NT2/D1 (cell line): Measurements from ENCODE around the gene BRINP1.

Experiments used
- DNase-seq: peaks from one replicate; pipeline ENCODE4 v3.0.0-alpha.2; 2011; ENCODE audit warnings: low read depth, low spot score
- H3K27me3 ChIP-seq: 2 replicates; pipeline ENCODE4 v1.6.0; 2011; ENCODE audit warnings: mild to moderate bottlenecking; ENCODE audit not compliant: insufficient read length, insufficient read depth
- H3K36me3 ChIP-seq: 2 replicates; pipeline ENCODE4 v1.6.1; 2011; ENCODE audit warnings: mild to moderate bottlenecking, low read length, mixed read lengths; ENCODE audit not compliant: insufficient read depth, insufficient read length
- H3K4me1 ChIP-seq: 2 replicates; pipeline ENCODE4 v1.5.1; 2011; ENCODE audit not compliant: insufficient read depth, insufficient read length
- H3K4me3 ChIP-seq: 2 replicates; pipeline ENCODE4 v1.5.1; 2011; ENCODE audit warnings: low read depth; ENCODE audit not compliant: insufficient read length
- H3K9ac ChIP-seq: 2 replicates; pipeline ENCODE4 v1.6.0; 2011; ENCODE audit warnings: low read depth; ENCODE audit not compliant: insufficient read length
- H3K9me3 ChIP-seq: 2 replicates; pipeline ENCODE4 v1.5.1; 2011; ENCODE audit warnings: mild to moderate bottlenecking, low read length; ENCODE audit not compliant: insufficient read depth
- SUZ12 ChIP-seq: IDR thresholded peaks from 2 replicates; pipeline ENCODE4 v1.6.1; 2011; ENCODE audit not compliant: insufficient read length, insufficient read depth; ENCODE audit errors: extremely low read depth
- YY1 ChIP-seq: IDR thresholded peaks from 2 replicates; pipeline ENCODE4 v1.6.1; 2011; ENCODE audit not compliant: insufficient read length, insufficient read depth
- ZNF274 ChIP-seq: IDR thresholded peaks from 2 replicates; pipeline ENCODE4 v1.6.1; 2011; ENCODE audit warnings: mild to moderate bottlenecking, low read depth, low read length

BRINP1 gene

DNA sequence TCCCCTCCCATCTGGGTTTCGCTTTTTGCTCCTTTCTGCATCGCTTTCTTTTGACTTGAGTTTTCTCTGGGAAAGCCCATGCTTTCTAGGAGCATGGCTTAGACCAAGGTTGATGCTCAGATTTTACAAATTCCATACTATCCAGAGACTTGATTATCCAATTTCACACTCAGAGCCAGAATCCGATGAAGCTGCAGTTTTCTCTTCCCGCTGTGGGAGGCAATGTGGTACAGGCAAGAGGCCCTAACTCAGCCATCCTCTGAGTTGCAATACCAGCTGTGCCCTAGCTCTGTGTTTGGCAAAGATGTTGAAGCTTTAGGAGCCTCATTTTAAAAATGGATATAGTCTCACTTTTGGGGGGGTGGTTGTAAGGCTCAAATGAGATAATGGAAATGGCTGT lies 85.1 kb downstream of the BRINP1 start:
- no peaks in the 10 kb centered on the region for H3K36me3 ChIP-seq
- no peak for DNase-seq
- H3K27me3 ChIP-seq: no peaks in the 10 kb centered on the region
- no peak overlapping the region for H3K4me3 ChIP-seq
- no peak overlapping the region for H3K9ac ChIP-seq
- no peaks in the 10 kb centered on the region for H3K9me3 ChIP-seq
- no peak for TF ChIP-seq YY1
- TF ChIP-seq ZNF274: no peak
- no peak for TF ChIP-seq SUZ12
- no peaks in the 10 kb centered on the region for H3K4me1 ChIP-seq

DNA sequence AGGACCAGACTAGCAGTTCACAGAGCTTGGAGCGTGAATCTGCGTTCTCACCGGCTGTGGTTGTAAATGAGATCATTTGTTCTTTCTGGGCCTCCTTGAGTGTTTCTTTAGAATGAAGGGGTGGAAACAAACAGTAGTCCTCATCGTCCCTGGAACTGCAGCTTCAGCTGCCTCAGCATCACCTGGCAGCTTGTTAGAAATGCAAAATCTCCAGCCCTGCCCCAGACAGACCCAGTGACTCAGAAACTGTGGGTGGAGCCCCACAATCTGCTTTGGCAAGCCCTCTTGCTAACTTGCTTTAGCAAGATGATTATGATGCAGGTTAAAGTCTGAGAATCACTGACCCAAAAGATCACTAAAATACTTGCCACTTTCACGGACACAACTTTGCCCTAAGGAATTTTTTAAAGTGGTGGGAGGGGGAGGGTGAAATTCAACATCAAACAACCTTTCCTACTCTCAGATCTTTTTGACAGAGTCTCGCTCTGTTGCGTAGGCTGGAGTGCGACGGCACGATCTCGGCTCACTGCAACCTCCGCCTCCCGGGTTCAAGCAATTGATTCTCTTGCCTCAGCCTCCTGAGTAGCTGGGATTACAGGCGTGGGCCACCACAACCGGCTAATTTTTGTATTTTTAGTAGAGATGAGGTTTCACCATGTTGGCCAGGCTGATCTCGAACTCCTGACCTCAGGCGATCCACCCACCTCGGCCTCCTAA lies 86.0 kb downstream of the BRINP1 start:
- peak overlapping the region; percentile 25 for H3K4me3 ChIP-seq
- peak overlapping the region; percentile 73 for H3K9ac ChIP-seq
- H3K9me3 ChIP-seq: no peaks in the 10 kb centered on the region
- DNase-seq: peak; percentile 82
- H3K36me3 ChIP-seq: no peaks in the 10 kb centered on the region
- TF ChIP-seq ZNF274 (no peak), YY1 (no peak), SUZ12 (no peak)
- no peaks in the 10 kb centered on the region for H3K27me3 ChIP-seq
- no peaks in the 10 kb centered on the region for H3K4me1 ChIP-seq

DNA sequence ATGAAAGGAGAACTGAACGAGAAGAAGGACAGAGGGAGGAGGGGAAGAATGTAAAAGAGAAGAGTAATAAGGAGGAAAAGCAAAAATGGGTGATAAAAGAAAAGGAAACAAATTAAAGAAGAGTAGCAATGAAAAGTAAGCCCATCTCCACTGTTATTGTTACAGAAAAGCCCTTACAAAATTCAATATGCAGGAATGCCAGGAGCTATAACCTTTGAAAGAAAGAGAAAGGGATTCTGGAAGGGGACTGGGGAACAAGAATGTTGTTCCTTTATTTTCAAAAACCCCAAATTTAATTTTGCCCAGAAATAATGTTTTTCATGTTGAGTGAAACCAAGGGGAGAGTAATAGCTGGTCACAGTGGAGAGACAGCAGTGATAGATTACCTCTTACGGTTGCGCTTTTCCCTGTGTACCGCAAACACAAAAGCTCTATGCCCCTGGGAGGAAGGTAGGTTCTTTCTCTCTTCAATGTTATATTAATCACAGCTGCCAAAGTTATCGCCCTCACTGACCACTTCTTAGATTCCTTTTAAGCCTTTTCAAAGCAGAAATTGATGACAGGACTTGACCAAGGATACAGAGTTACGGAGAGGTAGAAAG lies 86.7 kb downstream of the BRINP1 start:
- no peaks in the 10 kb centered on the region for H3K4me1 ChIP-seq
- TF ChIP-seq YY1 (no peak), ZNF274 (no peak), SUZ12 (no peak)
- H3K4me3 ChIP-seq: peak overlapping the region; percentile 25
- no peak for DNase-seq
- H3K9me3 ChIP-seq: no peaks in the 10 kb centered on the region
- peak overlapping the region; percentile 73 for H3K9ac ChIP-seq
- no peaks in the 10 kb centered on the region for H3K36me3 ChIP-seq
- no peaks in the 10 kb centered on the region for H3K27me3 ChIP-seq

DNA sequence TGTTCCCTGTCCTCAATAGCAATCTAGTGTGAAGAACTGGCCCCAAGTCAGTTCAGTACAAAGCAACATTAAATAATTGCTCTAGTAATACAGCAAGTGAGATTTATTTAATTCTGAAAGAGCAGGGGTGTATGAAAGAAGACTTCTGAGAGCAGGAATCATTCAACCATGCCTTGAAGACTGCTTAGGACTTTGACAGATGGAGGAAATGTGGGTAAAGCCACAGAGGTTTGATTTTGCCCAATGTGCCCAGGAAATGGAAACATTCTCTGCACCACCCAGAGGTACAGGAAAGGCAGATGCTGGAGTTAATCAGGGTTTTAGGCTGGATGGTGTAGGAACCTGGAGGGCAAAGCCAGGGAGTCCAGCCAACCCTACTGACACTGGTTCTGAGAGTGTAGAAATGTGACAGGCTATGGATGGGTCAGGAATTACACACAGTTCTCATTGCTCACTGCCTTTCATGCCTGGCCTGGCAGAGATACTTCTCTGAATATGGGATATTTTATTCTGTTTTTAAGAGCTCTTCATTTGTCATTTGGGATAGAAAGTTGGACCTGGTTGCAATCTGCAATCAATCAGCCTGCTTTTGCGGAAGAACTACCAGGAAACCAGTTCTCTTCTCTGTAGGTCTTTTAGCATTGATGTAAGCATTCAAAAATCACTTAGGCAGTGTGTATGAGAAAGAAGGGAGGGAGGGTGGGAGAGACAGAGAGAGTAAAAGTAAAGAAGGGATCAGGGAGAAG lies 88.3 kb downstream of the BRINP1 start:
- no peak overlapping the region for H3K4me3 ChIP-seq
- no peaks in the 10 kb centered on the region for H3K9me3 ChIP-seq
- no peak for DNase-seq
- H3K36me3 ChIP-seq: no peaks in the 10 kb centered on the region
- no peaks in the 10 kb centered on the region for H3K4me1 ChIP-seq
- TF ChIP-seq ZNF274 (no peak), YY1 (no peak), SUZ12 (no peak)
- no peak overlapping the region for H3K9ac ChIP-seq
- H3K27me3 ChIP-seq: no peaks in the 10 kb centered on the region

DNA sequence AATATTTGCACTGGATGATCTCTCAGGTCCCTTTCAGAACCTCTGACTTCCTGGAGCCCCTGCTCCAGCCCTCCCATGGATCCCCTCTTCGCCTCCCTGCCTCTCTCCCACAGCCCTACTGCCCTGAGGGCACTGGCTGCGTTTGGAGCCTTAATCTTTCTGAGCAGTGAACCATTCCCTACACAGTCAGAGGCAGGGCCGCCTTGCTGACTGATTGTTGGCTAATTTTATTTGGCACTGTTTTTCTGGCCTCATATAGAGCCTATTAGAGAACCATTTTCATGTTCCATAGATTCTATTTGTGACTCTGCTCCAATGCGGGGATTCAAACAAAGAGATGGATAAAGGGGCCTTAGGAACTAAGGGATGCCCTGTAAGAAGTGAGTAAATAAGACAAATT lies 91.1 kb downstream of the BRINP1 start:
- no peak for DNase-seq
- H3K27me3 ChIP-seq: no peaks in the 10 kb centered on the region
- no peaks in the 10 kb centered on the region for H3K9me3 ChIP-seq
- H3K36me3 ChIP-seq: no peaks in the 10 kb centered on the region
- H3K9ac ChIP-seq: no peak overlapping the region
- H3K4me3 ChIP-seq: no peak overlapping the region
- peaks cover 2% of the 10 kb centered on the region for H3K4me1 ChIP-seq
- TF ChIP-seq SUZ12 (no peak), YY1 (no peak), ZNF274 (no peak)

DNA sequence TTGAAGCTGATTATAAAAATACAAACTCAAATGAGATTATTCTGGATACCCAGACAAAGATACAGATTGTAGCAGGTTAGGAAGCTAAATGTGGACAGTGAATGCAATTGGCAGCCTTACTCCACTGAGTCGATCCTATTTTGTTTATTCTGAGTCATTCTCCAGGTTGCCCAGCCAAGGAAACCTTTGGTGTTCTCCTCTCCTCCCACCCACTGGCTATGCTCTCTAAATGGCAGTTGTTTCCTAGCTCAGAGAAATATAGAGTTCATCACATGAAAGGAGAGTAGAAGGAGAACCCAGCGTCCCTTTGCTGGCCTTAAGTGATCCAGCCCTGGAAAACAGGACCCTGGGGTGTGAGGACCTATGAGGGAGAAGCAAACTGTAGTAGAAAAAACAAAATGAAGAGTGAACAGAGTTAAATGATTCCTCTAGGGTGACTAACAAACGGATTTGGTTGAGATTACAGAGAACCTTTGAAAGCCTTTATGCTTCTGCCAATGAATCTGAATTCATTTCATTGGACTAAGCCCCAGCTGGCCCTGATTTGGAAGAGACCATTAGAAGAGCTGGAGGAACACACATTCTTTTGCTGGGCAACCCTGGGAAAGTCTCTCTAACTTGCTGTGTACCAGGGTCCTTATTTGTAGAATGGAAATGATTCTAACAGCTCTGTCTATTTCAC lies 95.1 kb downstream of the BRINP1 start:
- TF ChIP-seq ZNF274 (no peak), YY1 (no peak), SUZ12 (no peak)

More for the DNA sequence above, 95.1 kb downstream of the BRINP1 start:
- Histone ChIP-seq H3K4me3 (no peak overlapping the region), H3K4me1 (peaks cover 4% of the 10 kb centered on the region), H3K27me3 (no peaks in the 10 kb centered on the region), H3K9ac (no peak overlapping the region), H3K9me3 (no peaks in the 10 kb centered on the region), H3K36me3 (no peaks in the 10 kb centered on the region)
- DNase-seq: no peak
